ENCODE data around the gene CPEB2.

The CPEB2 gene

DNA sequence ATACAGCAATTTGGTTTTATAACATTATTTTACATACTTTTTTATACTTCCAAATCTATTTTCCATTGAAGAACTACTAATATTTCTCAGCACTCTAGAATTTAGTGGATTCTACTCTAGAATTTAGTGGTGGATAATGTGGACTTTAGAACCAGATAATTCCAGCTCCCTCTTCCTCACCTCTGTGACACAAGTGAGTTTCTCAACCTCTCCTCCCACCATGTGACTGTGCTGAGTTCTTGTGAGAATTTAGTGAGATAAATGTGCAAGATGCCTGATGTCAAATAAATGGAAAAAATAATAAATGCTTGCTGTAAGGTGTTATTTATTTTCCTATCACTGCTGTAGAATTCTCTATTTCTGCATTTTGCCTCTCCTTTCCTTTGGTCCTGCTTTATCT is 107.3 kb downstream of the CPEB2 start:
- DNase-seq (ENCODE audit: insufficient read length, low spot score) = no peak
- FAIRE-seq = no peak

DNA sequence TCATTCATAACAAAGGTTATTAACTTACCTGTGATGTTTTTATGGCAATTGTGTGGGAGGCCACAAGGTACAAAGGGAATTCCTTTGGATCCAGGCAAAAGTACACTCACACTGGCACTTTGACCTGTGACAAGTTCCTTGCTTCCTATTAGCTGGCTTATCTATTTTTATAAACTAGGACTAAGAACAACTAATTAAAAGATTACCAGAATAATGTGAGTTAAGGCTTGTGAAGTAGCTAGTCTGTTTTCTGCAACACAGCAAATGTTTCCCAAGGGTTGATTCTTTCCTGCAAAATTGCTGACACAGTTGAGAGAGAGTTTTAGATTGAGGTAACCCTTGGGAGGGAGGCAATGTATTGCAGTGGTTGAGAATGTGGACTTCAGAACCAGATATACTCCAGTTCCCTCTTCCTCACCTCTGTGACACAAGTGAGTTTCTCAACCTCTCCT is 107.9 kb downstream of the CPEB2 start:
- DNase-seq (ENCODE audit: insufficient read length, low spot score) = no peak
- no peak for FAIRE-seq

DNA sequence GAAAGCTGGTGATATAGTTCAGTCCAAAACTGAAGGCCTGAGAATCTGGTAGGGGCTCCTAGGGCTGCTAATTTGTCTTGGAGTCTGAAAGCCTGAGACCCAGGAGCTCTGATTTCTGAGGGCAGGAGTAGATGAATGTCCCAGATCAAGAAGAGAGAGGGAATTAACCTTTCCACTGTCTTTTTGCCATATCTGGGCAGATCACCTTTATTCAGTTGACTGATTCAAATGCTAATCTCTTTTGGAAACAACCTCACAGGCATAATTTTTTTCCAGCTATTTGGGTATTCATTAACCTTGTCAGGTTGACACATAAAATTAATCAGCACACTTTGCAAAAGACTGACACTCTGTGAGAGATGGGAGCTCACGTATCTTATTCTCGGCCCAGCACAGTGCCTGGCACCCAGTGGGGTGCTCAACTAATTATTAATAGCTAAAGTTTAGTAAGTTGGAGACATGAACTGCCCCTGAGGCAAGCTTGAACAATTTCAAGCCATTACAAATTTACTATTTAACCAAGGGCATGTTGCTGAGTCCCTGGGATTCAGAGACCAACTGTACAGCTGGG is 114.3 kb downstream of the CPEB2 start:
- FAIRE-seq (no peak), DNase-seq (ENCODE audit: insufficient read length, low spot score) (no peak)

DNA sequence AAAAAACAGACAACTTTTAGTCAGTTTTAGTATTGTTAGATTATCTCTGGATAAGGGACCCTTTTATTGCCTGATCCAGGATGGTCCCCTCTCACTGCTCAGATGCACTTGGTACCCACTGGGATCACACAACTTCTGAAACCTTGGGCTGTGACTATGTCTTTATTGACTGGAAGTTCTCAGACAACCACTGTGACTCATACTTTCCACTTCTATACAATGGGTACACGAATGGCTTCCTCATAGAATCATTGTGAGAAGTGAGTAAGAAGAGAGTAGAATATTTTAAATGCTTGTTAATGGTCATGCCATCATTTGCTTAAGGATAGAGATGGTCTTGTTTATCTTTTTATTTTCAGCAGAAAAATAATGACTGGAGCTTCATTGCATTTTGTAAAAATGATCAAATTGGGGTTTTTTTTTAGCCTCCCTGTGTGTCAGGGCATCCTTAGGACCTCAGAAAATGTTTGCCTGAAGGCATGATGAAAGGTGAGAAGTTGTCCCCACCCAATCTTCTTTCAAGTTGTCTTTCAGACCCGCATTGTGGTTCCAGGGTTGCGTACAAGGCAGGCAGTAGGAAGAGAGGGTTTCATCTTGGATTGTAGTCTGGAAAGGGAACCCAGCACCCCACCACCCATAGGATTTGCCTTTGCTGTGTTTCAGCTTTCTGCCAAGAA is 115.1 kb downstream of the CPEB2 start:
- no peak for FAIRE-seq
- DNase-seq (ENCODE audit: insufficient read length, low spot score) = no peak

DNA sequence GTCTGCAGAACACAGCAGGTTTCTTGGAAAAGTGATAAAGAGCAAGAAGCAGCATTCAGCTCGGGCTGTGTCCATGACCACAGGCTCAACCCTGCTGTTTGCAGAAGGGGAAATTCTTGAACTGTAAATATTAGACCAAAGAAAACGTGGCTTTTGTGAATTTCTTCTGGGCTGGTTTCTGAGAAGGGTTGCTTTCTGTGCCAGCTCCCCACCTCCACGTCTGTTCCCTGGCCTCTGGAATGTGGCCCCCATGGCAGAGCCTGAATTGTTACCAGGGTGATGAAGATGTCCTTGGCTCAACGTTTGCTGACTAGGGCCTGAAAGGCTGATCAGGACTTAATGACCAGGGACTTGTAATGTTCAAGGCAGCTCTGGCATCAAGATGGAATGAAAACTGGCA is 116.0 kb downstream of the CPEB2 start:
- DNase-seq (ENCODE audit: insufficient read length, low spot score) = no peak

More for the DNA sequence above, 116.0 kb downstream of the CPEB2 start:
- no peak for FAIRE-seq
